A673 (cell line): ENCODE measurements around the gene MAPRE3. TPM values are rescaled to one million over a fixed set of nuclear protein-coding genes. Genes with fewer than 3 reads are reported as not detected.
A peak's percentile ranks its signal among the peaks of the same experiment; 100 is the strongest.

Source experiments
- BruUV-seq: library from RNA; stranded (reverse); fragments of 400-500 nt; replicated peaks from 2 replicates; lab custom pipeline; 2021; lab: Mats Ljungman, UMichigan
- CTCF ChIA-PET: fragments of 300-600 bp; sonication (Branson Sonifier 250); formaldehyde crosslinking; loops from one replicate; lab custom pipeline; 2022; ENCODE audit warnings: antibody characterized with exemption; lab: Charles Lee
- POLR2A ChIA-PET: fragments of 300-600 bp; sonication (Branson Sonifier 250); formaldehyde crosslinking; loops from one replicate; lab custom pipeline; 2022; ENCODE audit warnings: antibody characterized with exemption; ENCODE audit not compliant: low non-redundant PET; lab: Charles Lee
- DNase-seq: peaks from one replicate; pipeline ENCODE4 v3.0.0-alpha.2; 2015; ENCODE audit warnings: low spot score
- H3K27ac ChIP-seq: fragments of 200-600 bp; sonication (generic); 2 replicates; pipeline ENCODE4 v1.5.1; 2016; ENCODE audit warnings: mixed run types, low read depth, mild to moderate bottlenecking, mixed read lengths, antibody characterized with exemption, low read length; ENCODE audit not compliant: poor library complexity, severe bottlenecking
- H3K27me3 ChIP-seq: fragments of 200-600 bp; sonication (generic); replicated peaks from 2 replicates; pipeline ENCODE4 v1.6.1; 2017; ENCODE audit warnings: mixed run types, low read depth, mild to moderate bottlenecking, mixed read lengths, antibody characterized with exemption, low read length; ENCODE audit not compliant: insufficient read depth, poor library complexity
- H3K36me3 ChIP-seq: fragments of 200-600 bp; sonication (generic); 2 replicates; pipeline ENCODE4 v1.6.1; 2016; ENCODE audit warnings: mixed run types, mild to moderate bottlenecking, mixed read lengths, antibody characterized with exemption, low read length; ENCODE audit not compliant: insufficient read depth, poor library complexity, severe bottlenecking
- H3K4me1 ChIP-seq: fragments of 200-600 bp; sonication (generic); 2 replicates; pipeline ENCODE4 v1.6.1; 2017; ENCODE audit warnings: mixed run types, mild to moderate bottlenecking, mixed read lengths, antibody characterized with exemption, low read length; ENCODE audit not compliant: insufficient read depth, poor library complexity, severe bottlenecking
- H3K4me3 ChIP-seq: fragments of 200-600 bp; sonication (generic); 2 replicates; pipeline ENCODE4 v1.5.1; 2016; ENCODE audit warnings: low read depth, mixed run types, mild to moderate bottlenecking, mixed read lengths, low read length; ENCODE audit not compliant: poor library complexity, severe bottlenecking
- H3K9me3 ChIP-seq: fragments of 200-600 bp; sonication (generic); 2 replicates; pipeline ENCODE4 v1.6.1; 2016; ENCODE audit warnings: mixed run types, low read depth, mild to moderate bottlenecking, mixed read lengths, antibody characterized with exemption, low read length; ENCODE audit not compliant: poor library complexity, severe bottlenecking
- EZH2 ChIP-seq: fragments of 200-600 bp; sonication (generic); IDR thresholded peaks from 2 replicates; pipeline ENCODE4 v1.6.1; 2017; ENCODE audit warnings: borderline replicate concordance, low read depth, mild to moderate bottlenecking, mixed read lengths, antibody characterized with exemption, low read length; ENCODE audit not compliant: poor library complexity, severe bottlenecking
- intact Hi-C: fragments of 100-400 bp; cut with micrococcal nuclease; formaldehyde crosslinking; loops from one replicate; pipeline ENCODE4 v1.10.0; 2022; ENCODE audit not compliant: unreplicated experiment
- total RNA-seq: library from RNA; stranded (reverse); gene quantifications from 2 replicates; pipeline ENCODE4 v1.2.3, GENCODE V29; 2021
- TF ChIP-seq, protein P1 (sequence below): fragments of 300-800, 200-600 bp; sonication (generic); conservative IDR thresholded peaks from 2 replicates; pipeline ENCODE4 v1.5.1; 2017; ENCODE audit warnings: low read depth, mild to moderate bottlenecking, antibody characterized with exemption, low read length, moderate library complexity, mixed read lengths

Gene MAPRE3
- total RNA-seq, 1 experiment from 2014 or later, result 8.4 TPM

DNA sequence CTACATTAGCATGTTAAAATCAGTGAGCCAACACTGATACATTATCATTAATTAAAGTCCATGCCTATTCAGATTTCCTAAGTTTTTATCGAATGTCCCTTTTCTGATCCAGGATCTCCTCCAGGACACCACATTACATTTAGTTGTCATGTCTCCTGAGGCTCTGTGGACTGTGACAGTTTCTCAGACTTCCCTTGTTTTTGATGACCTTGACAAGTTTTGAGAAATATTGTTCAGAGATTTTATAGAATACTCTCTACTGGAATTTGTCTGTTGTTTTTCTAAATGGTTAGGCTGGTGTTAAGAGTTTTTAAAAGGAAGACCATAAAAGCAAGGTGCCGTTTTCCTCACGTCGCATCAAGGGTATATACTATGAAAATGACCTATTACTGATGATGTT is 16.3 kb upstream of the MAPRE3 start:
- intact Hi-C loops, result no loop called here
- Histone ChIP-seq H3K4me3 (no peak overlapping the region), H3K9me3 (no peaks in the 10 kb centered on the region), H3K36me3 (no peaks in the 10 kb centered on the region), H3K4me1 (peaks cover 4% of the 10 kb centered on the region), H3K27ac (no peak overlapping the region), H3K27me3 (no peaks in the 10 kb centered on the region)
- no peak for DNase-seq
- no TSS peak for BruUV-seq
- POLR2A ChIA-PET, result no interaction called here
- TF ChIP-seq EZH2, result no peak
- TF ChIP-seq, protein P1, sequence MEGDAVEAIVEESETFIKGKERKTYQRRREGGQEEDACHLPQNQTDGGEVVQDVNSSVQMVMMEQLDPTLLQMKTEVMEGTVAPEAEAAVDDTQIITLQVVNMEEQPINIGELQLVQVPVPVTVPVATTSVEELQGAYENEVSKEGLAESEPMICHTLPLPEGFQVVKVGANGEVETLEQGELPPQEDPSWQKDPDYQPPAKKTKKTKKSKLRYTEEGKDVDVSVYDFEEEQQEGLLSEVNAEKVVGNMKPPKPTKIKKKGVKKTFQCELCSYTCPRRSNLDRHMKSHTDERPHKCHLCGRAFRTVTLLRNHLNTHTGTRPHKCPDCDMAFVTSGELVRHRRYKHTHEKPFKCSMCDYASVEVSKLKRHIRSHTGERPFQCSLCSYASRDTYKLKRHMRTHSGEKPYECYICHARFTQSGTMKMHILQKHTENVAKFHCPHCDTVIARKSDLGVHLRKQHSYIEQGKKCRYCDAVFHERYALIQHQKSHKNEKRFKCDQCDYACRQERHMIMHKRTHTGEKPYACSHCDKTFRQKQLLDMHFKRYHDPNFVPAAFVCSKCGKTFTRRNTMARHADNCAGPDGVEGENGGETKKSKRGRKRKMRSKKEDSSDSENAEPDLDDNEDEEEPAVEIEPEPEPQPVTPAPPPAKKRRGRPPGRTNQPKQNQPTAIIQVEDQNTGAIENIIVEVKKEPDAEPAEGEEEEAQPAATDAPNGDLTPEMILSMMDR, result no peak
- CTCF ChIA-PET, result no interaction called here

DNA sequence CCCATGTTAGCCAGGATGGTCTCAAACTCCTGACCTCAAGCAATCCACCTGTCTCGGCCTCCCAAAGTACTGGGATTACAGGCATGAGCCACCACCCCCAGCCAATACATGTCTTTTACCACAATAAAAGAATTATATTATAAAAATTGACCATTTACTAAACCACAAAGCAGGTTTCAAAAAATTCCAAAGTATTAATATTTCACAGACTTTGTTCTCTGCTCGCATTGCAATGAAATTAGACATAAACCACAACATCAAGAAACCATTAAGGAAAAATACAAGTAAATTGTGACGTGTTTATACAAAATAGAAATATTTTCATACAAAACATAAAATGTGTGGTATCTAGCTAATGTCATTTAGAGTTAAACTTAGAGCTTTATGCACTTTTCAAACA is 13.4 kb upstream of the MAPRE3 start:
- TF ChIP-seq EZH2, result no peak
- TF ChIP-seq, protein P1, result no peak
- H3K27ac ChIP-seq, result no peak overlapping the region
- DNase-seq, result no peak
- POLR2A ChIA-PET, result interaction anchor here (0.6 to 0.7 kb wide), 3 partner anchors 60 to 828 kb away, joined by 4 to 7 read pairs (median 6); no protein-coding TSS in a partner anchor
- H3K36me3 ChIP-seq, result no peaks in the 10 kb centered on the region
- no TSS peak for BruUV-seq
- H3K4me1 ChIP-seq, result peaks cover 4% of the 10 kb centered on the region
- no peaks in the 10 kb centered on the region for H3K9me3 ChIP-seq
- intact Hi-C loops, result no loop called here
- H3K27me3 ChIP-seq, result no peaks in the 10 kb centered on the region
- H3K4me3 ChIP-seq, result no peak overlapping the region
- CTCF ChIA-PET, result interaction anchor here (1.4 kb wide), 1 partner anchor 60 kb away, joined by 13 read pairs; no protein-coding TSS in a partner anchor

DNA sequence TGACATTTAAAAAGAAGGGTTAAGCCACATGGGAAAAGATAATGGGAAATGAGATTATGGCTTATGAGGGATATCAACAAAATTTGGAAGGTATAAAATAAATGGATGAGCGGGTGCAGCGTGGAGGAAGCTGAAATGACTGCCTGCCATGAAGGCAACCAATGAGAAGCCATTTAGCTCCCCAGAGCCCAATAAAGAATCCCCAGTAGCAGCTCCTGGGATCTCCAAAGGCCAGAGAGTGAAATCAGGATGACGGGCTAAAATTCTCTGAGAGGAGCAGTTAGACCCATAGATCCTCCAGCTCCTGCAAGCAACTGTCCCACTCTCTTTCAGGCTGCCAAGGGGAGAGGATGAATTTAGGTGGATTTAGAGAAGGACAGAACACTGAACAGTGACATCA is 12.9 kb upstream of the MAPRE3 start:
- no TSS peak for BruUV-seq
- no peaks in the 10 kb centered on the region for H3K9me3 ChIP-seq
- no peaks in the 10 kb centered on the region for H3K36me3 ChIP-seq
- peaks cover 4% of the 10 kb centered on the region for H3K4me1 ChIP-seq
- H3K27me3 ChIP-seq, result no peaks in the 10 kb centered on the region
- H3K4me3 ChIP-seq, result no peak overlapping the region
- intact Hi-C loops, result no loop called here
- ChIA-PET CTCF (interaction anchor here (1.4 kb wide), 1 partner anchor 59 kb away, joined by 13 read pairs; no protein-coding TSS in a partner anchor), POLR2A (interaction anchor here (0.7 kb wide), 1 partner anchor 59 kb away, joined by 6 read pairs; no protein-coding TSS in a partner anchor)
- TF ChIP-seq, protein P1, result no peak
- TF ChIP-seq EZH2, result no peak
- DNase-seq, result peak; percentile 77
- no peak overlapping the region for H3K27ac ChIP-seq
